OCI-LY1 (cell line): ENCODE data around the gene SLC35A3.

Experiments used
- CTCF ChIP-seq: fragments of 200-600 bp; sonication (generic), shearing (Covaris generic); IDR thresholded peaks from 2 replicates; pipeline ENCODE4 v1.5.1; 2017; ENCODE audit warnings: mild to moderate bottlenecking, antibody characterized with exemption, low read length, moderate library complexity, mixed read lengths
- EZH2 ChIP-seq: fragments of 200-600 bp; sonication (generic), shearing (Covaris generic); IDR thresholded peaks from 2 replicates; pipeline ENCODE4 v1.8.0; 2017; ENCODE audit warnings: borderline replicate concordance, mixed run types, mild to moderate bottlenecking, antibody characterized with exemption, low read length, moderate library complexity, mixed read lengths

- TF ChIP-seq CTCF (no peak), EZH2 (no peak)
These were observed 1.6 kb upstream of the SLC35A3 start for GRCh38 chr1:99968214-99968613.
